GM12865 (cell line): ENCODE data around the gene REXO1.
"Not testable (repeated sequence)": the region's sequence is repeated elsewhere in the genome, so short reads cannot be mapped to it uniquely, and the experiment has no call there.

Experiments used
- DNase-seq: peaks from one replicate; pipeline ENCODE4 v3.0.0; 2010; ENCODE audit warnings: low read depth
- H3K4me3 ChIP-seq: 2 replicates; pipeline ENCODE4 v1.5.1; 2011; ENCODE audit warnings: mild to moderate bottlenecking, low read depth, low read length, control low read depth
- TF ChIP-seq, protein P1 (sequence below): IDR thresholded peaks from 2 replicates; pipeline ENCODE4 v1.5.1; 2011; ENCODE audit warnings: low read length, control low read depth, low read depth, inconsistent platforms; ENCODE audit not compliant: insufficient read depth; ENCODE audit errors: missing control alignments

Gene REXO1

DNA sequence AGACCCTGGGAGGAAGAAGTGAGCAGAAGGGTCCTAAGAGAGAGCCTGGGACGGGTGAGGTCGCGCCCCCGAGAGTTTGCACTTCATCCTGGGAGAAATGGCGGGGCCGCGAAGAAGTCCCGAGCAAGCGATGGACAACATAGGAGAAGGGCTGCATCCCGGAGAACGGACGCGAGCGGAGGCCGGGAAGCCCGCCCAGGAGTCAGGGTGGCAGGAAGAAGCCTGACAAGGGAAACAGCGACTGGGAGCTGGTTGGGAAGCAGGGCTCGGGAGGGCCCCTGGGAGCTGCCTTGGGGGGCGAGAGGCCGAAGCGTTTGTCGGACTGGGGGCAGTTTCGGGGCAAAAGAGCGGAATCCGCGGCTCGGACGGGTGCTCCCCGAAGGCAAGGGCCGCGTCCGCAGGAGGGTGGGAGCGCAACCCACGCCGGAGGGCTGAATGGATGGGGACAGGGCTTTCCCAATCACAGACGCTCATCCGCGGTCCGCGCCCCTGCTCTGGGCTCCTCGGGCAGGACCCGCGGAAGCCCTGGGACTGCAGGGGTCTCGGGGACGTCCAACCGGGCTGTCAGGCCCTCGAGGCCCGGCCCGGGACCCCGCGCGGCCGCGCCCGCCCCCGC, 36.5 kb upstream of the REXO1 start:
- no peak for DNase-seq

GRCh38 chr19:1884291-1884718, 36.0 kb upstream of the REXO1 start:
- peak overlapping the region; percentile 99 for H3K4me3 ChIP-seq
- TF ChIP-seq, protein P1, sequence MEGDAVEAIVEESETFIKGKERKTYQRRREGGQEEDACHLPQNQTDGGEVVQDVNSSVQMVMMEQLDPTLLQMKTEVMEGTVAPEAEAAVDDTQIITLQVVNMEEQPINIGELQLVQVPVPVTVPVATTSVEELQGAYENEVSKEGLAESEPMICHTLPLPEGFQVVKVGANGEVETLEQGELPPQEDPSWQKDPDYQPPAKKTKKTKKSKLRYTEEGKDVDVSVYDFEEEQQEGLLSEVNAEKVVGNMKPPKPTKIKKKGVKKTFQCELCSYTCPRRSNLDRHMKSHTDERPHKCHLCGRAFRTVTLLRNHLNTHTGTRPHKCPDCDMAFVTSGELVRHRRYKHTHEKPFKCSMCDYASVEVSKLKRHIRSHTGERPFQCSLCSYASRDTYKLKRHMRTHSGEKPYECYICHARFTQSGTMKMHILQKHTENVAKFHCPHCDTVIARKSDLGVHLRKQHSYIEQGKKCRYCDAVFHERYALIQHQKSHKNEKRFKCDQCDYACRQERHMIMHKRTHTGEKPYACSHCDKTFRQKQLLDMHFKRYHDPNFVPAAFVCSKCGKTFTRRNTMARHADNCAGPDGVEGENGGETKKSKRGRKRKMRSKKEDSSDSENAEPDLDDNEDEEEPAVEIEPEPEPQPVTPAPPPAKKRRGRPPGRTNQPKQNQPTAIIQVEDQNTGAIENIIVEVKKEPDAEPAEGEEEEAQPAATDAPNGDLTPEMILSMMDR: no peak
- no peak for DNase-seq

More for the DNA sequence above, 36.5 kb upstream of the REXO1 start:
- H3K4me3 ChIP-seq: peak overlapping the region; percentile 99
- TF ChIP-seq, protein P1: no peak

GRCh38 chr19:1883784-1884183, 35.5 kb upstream of the REXO1 start:
- peak overlapping the region; percentile 99 for H3K4me3 ChIP-seq
- TF ChIP-seq, protein P1: no peak
- DNase-seq: no peak

- peak overlapping the region; percentile 99 for H3K4me3 ChIP-seq
- no peak for DNase-seq
- TF ChIP-seq, protein P1: no peak
Observed at GRCh38 chr19:1882786-1883692, 34.8 kb upstream of the REXO1 start.

DNA sequence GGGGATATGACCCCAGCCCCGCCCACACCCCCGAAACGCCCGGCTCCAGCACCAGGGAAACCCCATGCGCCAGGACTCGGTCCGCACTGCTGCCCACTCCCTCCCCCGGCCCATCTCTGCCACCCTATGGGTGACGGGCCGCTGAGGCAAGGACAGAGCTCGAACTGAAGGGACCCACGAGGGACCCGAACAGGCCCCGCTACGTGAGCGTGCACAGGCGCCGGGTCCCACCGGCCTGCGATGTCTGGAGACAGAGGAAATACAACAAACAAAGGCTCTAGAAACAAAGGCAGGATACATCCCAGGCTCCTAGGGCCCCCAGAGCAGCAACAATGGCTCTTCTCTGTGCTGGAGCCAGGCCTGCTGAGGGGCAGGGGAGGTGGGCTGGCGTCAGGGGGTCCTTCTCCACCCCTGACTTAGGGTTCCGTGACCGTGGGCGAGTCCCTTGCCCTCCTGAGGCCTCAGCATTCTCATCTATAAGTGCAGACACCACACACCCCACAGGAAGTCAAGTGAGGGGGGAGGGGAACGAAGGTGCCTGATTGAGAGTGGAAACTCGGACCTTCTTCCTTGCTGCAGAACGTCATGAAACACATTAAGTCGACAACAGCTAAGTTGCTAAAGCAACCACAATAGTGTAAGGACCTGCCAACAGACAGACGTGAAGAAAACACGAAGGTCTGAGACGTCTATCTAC, 34.0 kb upstream of the REXO1 start:
- TF ChIP-seq, protein P1: no peak
- H3K4me3 ChIP-seq: no peak overlapping the region
- DNase-seq: peak; percentile 68

- H3K4me3 ChIP-seq, DNase-seq: not testable (repeated sequence)
Observed at GRCh38 chr19:1881393-1882088, 33.3 kb upstream of the REXO1 start.
